A549 (cell line): ENCODE data around the gene CCDC183. TPM values are rescaled to one million over a fixed set of nuclear protein-coding genes. Genes with fewer than 3 reads are reported as not detected.
A peak's percentile ranks its signal among the peaks of the same experiment; 100 is the strongest.

ENCODE experiments used
- ATAC-seq, 2 experiments: fragments of 200-7000 bp in 1 of 2; fragments of >200 bp in 1 of 2; cut with Nextera tagmentation in 1 of 2; cut with Tn5 transposase in 1 of 2; 3 replicates each; pipeline versions ENCODE4 v1.8.0 to v1.9.1; 2018 to 2020; ENCODE audit warnings: mild to moderate bottlenecking in 1 of 2, moderate library complexity in 1 of 2
- CTCF ChIA-PET: fragments of 300-600 bp; sonication (Branson Sonifier 250); formaldehyde crosslinking; extraction: SDS; loops from one replicate; lab custom pipeline; 2021; ENCODE audit warnings: antibody characterized with exemption, inconsistent platforms; lab: Yijun Ruan, JAX
- POLR2A ChIA-PET: fragments of 350-600 bp; formaldehyde crosslinking; extraction: SDS; loops from one replicate; lab custom pipeline; 2021; ENCODE audit warnings: antibody characterized with exemption, inconsistent platforms; lab: Yijun Ruan, JAX
- DNase-seq, 2 experiments: peaks; one replicate each; pipeline versions ENCODE4 v3.0.0 to v3.0.0-alpha.2; 2011 to 2016; ENCODE audit warnings: low read depth in 1 of 2, low spot score in 1 of 2
- FAIRE-seq: peaks from 2 replicates; lab custom pipeline; 2011; peaks lifted over from hg19 to GRCh38; lab: Jason Lieb, UNC
- H3K27ac ChIP-seq, 2 experiments: fragments of >200 bp; sonication (Bioruptor Twin); formaldehyde crosslinking; 3 replicates each; pipeline ENCODE4 v1.5.1; 2016 to 2017
- H3K4me1 ChIP-seq: fragments of >200 bp; sonication (Bioruptor Twin); formaldehyde crosslinking; 3 replicates; pipeline ENCODE4 v1.6.1; 2016
- H3K4me2 ChIP-seq: fragments of >200 bp; sonication (Bioruptor Twin); formaldehyde crosslinking; 3 replicates; pipeline ENCODE4 v1.6.1; 2016
- H3K4me3 ChIP-seq: fragments of >200 bp; sonication (Bioruptor Twin); formaldehyde crosslinking; 3 replicates; pipeline ENCODE4 v1.5.1; 2016
- H3K9me3 ChIP-seq: fragments of >200 bp; sonication (Bioruptor Twin); formaldehyde crosslinking; 3 replicates; pipeline ENCODE4 v1.6.1; 2016
- CBX2 ChIP-seq: fragments of 200-600 bp; sonication (generic); IDR thresholded peaks from 2 replicates; pipeline ENCODE4 v1.6.1; 2016; ENCODE audit warnings: low read depth, mild to moderate bottlenecking, borderline replicate concordance
- CBX8 ChIP-seq: fragments of 200-600 bp; sonication (generic); IDR thresholded peaks from 2 replicates; pipeline ENCODE4 v1.6.1; 2016
- CEBPB ChIP-seq, 2 experiments: fragments of >200 bp in 1 of 2; sonication (Bioruptor Twin) in 1 of 2; formaldehyde crosslinking in 1 of 2; IDR thresholded peaks; 2 replicates each; pipeline ENCODE4 v1.6.1; 2012 to 2016
- EHMT2 ChIP-seq: fragments of 200-600 bp; sonication (generic); IDR thresholded peaks from 2 replicates; pipeline ENCODE4 v1.6.1; 2016; ENCODE audit warnings: antibody characterized with exemption, low read depth, mild to moderate bottlenecking, moderate library complexity
- ELK1 ChIP-seq: fragments of 150-350 bp; IDR thresholded peaks from 2 replicates; pipeline ENCODE4 v1.6.1; 2014; ENCODE audit warnings: low read depth, mild to moderate bottlenecking, low read length
- EP300 ChIP-seq, 2 experiments: fragments of >200 bp; sonication (Bioruptor Twin); formaldehyde crosslinking; IDR thresholded peaks; 2 replicates in 1 of 2; 3 replicates in 1 of 2; pipeline ENCODE4 v1.6.1; 2016 to 2017
- GATA3 ChIP-seq: IDR thresholded peaks from 2 replicates; pipeline ENCODE4 v1.6.1; 2012; ENCODE audit warnings: borderline replicate concordance
- HDAC2 ChIP-seq: fragments of 200-600 bp; sonication (generic); IDR thresholded peaks from 2 replicates; pipeline ENCODE4 v1.6.1; 2016
- HEYL ChIP-seq: fragments of 250-450 bp; sonication (Bioruptor Pico); IDR thresholded peaks from 2 replicates; pipeline ENCODE4 v1.8.0; 2021; ENCODE audit warnings: mild to moderate bottlenecking, moderate library complexity
- HOXB13 ChIP-seq: fragments of 250-450 bp; sonication (Bioruptor Pico); IDR thresholded peaks from 2 replicates; pipeline ENCODE4 v1.5.0; 2020; ENCODE audit warnings: low read depth, mild to moderate bottlenecking, moderate library complexity
- JUN ChIP-seq, 2 experiments: fragments of >200 bp; sonication (Bioruptor Twin); formaldehyde crosslinking; IDR thresholded peaks; 2 replicates in 1 of 2; 3 replicates in 1 of 2; pipeline ENCODE4 v1.6.1; 2016 to 2017
- KDM1A ChIP-seq: fragments of 200-600 bp; sonication (generic); IDR thresholded peaks from 2 replicates; pipeline ENCODE4 v1.6.1; 2016; ENCODE audit warnings: low read depth, mild to moderate bottlenecking
- KDM5A ChIP-seq: fragments of 200-600 bp; sonication (generic); IDR thresholded peaks from 2 replicates; pipeline ENCODE4 v1.6.1; 2016; ENCODE audit warnings: antibody characterized with exemption, mild to moderate bottlenecking
- MAFK ChIP-seq: fragments of 450-650 bp; IDR thresholded peaks from 2 replicates; pipeline ENCODE4 v1.6.1; 2014; ENCODE audit not compliant: partially characterized antibody
- MAZ ChIP-seq: fragments of 150-350 bp; IDR thresholded peaks from 2 replicates; pipeline ENCODE4 v1.6.1; 2014; ENCODE audit warnings: antibody characterized with exemption, low read depth, low read length, borderline replicate concordance
- NFE2L2 ChIP-seq: fragments of 150-350 bp; conservative IDR thresholded peaks from 2 replicates; pipeline ENCODE4 v1.6.1; 2014; ENCODE audit warnings: low read length
- POLR2A ChIP-seq: IDR thresholded peaks from 2 replicates; pipeline ENCODE4 v1.6.1; 2012; ENCODE audit warnings: mild to moderate bottlenecking, low read length
- POLR2AphosphoS2 ChIP-seq: conservative IDR thresholded peaks from 2 replicates; pipeline ENCODE4 v1.6.1; 2012; ENCODE audit warnings: low read length, improper control_type of control experiment, inconsistent platforms
- RAD21 ChIP-seq, 2 experiments: fragments of >200 bp in 1 of 2; sonication (Bioruptor Twin) in 1 of 2; formaldehyde crosslinking in 1 of 2; IDR thresholded peaks in 1 of 2; conservative IDR thresholded peaks in 1 of 2; 2 replicates in 1 of 2; 3 replicates in 1 of 2; pipeline ENCODE4 v1.6.1; 2012 to 2018; ENCODE audit warnings: inconsistent platforms in 1 of 2
- RCOR1 ChIP-seq: fragments of 150-350 bp; IDR thresholded peaks from 2 replicates; pipeline ENCODE4 v1.6.1; 2014; ENCODE audit warnings: antibody characterized with exemption, low read length, low read depth
- RFX5 ChIP-seq: fragments of 450-650 bp; IDR thresholded peaks from 2 replicates; pipeline ENCODE4 v1.7.1; 2014; ENCODE audit warnings: antibody characterized with exemption, mild to moderate bottlenecking, moderate library complexity
- TFCP2L1 ChIP-seq: fragments of 250-450 bp; sonication (Bioruptor Pico); IDR thresholded peaks from 2 replicates; pipeline ENCODE4 v1.5.0; 2021; ENCODE audit warnings: mild to moderate bottlenecking
- TP53 ChIP-seq: fragments of 250-450 bp; sonication (Bioruptor Pico); IDR thresholded peaks from 2 replicates; pipeline ENCODE4 v1.5.0; 2021; ENCODE audit warnings: mild to moderate bottlenecking, moderate library complexity
- ZFP36 ChIP-seq: fragments of 450-650 bp; IDR thresholded peaks from 2 replicates; pipeline ENCODE4 v1.6.1; 2014; ENCODE audit warnings: borderline replicate concordance; ENCODE audit not compliant: partially characterized antibody
- ZNF302 ChIP-seq: fragments of 250-450 bp; sonication (Bioruptor Pico); IDR thresholded peaks from 2 replicates; pipeline ENCODE4 v1.9.0; 2021; ENCODE audit warnings: inconsistent platforms, mild to moderate bottlenecking, moderate library complexity
- WGBS: methylation state at CpG from one replicate; pipeline ENCODE4 v1.1.6; 2017; ENCODE audit errors: missing lambda C conversion rate; 5-methylcytosine and 5-hydroxymethylcytosine counted together
- polyA plus RNA-seq, 4 experiments: library from polyadenylated mRNA; depleted of rRNA in 3 of 4; stranded (reverse); fragments of >200 nt; fragmentation: RNase III in 1 of 4; extraction: RNeasy Plus Mini Kit Qiagen cat#74134 plus additional on column Dnase treatment in 1 of 4; gene quantifications; 2 replicates in 3 of 4; 3 replicates in 1 of 4; pipeline ENCODE4 v1.2.3, GENCODE V29; 2011 to 2017
- TF ChIP-seq, protein P1 (sequence below): fragments of 450-650 bp; IDR thresholded peaks from 2 replicates; pipeline ENCODE4 v1.6.1; 2014; ENCODE audit warnings: antibody characterized with exemption
- TF ChIP-seq, protein P2 (sequence below): fragments of 250-450 bp; sonication (Bioruptor Pico); IDR thresholded peaks from 2 replicates; pipeline ENCODE4 v1.5.0; 2021; ENCODE audit warnings: mild to moderate bottlenecking, moderate library complexity, borderline replicate concordance
- TF ChIP-seq, protein P3 (sequence below): IDR thresholded peaks from 2 replicates; pipeline ENCODE4 v1.6.1; 2012
- TF ChIP-seq, protein P4 (sequence below): IDR thresholded peaks from 2 replicates; pipeline ENCODE4 v1.6.1; 2012

Gene CCDC183
- polyA plus RNA-seq, 2 of the 4 experiments (the other 2 are of a cell fraction), result 0.90 to 1.4 TPM

DNA sequence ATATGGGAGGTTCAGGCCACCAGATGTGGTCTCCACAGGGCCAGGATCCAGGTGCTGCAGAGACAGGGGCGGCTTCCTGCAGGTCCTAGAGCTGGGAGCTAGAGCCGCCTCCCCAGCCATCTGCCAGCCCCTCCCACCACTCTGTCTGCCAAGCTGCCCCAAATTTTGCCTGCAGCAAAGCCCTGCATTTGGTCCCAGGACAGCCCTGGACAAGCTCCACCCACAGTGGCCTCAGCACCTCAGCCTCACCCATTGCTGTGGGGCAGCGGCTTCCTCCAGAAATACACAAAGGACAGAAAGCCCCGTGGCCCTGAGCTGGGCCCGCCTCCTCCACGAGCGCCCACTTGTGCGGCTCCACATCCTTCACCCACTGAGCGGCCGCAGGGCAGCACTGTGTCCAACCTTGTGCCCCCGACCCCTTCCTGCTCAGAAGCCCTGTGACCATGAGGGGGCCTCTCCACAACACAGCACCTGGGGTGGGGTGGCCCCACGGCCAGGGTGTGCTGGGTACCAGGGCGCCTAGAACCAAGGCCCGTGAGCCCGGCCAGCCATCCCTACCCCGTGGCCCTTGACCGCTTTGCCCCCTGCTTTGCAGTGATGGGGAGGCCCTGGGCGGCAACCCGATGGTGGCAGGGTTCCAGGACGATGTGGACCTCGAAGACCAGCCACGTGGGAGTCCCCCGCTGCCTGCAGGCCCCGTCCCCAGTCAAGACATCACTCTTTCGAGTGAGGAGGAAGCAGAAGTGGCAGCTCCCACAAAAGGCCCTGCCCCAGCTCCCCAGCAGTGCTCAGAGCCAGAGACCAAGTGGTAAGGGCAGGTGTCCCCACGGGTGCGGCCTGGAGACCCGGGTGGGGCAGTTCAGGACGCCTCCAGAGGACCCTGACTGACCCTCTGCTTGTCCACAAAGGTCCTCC is 42.4 kb downstream of the CCDC183 start:
- 0 out of 6 replicates have a peak overlapping the region, but pooled peaks of 1 of the 2 experiments have one; percentile 90 for H3K27ac ChIP-seq
- DNase-seq (no peak), ATAC-seq (no peak), FAIRE-seq (no peak)
- POLR2A ChIA-PET, result no interaction called here
- H3K9me3 ChIP-seq, result no peaks in the 10 kb centered on the region
- CTCF ChIA-PET, result interaction anchor here (1.1 to 3.2 kb wide), 6 partner anchors 9 to 197 kb away, joined by 3 to 13 read pairs (median 8); no protein-coding TSS in a partner anchor
- H3K4me2 ChIP-seq, result no peak overlapping the region
- H3K4me3 ChIP-seq, result no peak overlapping the region
- H3K4me1 ChIP-seq, result peaks cover 51% of the 10 kb centered on the region
- WGBS, result 96% methylated on average over 13 of the region's 29 CpGs
- TF ChIP-seq KDM5A (no peak), HOXB13 (CRISPR knock-in tag) (no peak), KDM1A (no peak), POLR2AphosphoS2 (no peak), ELK1 (no peak), HDAC2 (no peak), EP300 (IDR thresholded peaks at IDR 0.05) (no peak), MAZ (no peak), NFE2L2 (no peak), HEYL (CRISPR knock-in tag) (no peak), CBX2 (no peak), ZFP36 (no peak), CBX8 (no peak), RCOR1 (no peak), CEBPB (IDR thresholded peaks at IDR 0.05) (no peak), RFX5 (no peak)
- TF ChIP-seq, protein P1, sequence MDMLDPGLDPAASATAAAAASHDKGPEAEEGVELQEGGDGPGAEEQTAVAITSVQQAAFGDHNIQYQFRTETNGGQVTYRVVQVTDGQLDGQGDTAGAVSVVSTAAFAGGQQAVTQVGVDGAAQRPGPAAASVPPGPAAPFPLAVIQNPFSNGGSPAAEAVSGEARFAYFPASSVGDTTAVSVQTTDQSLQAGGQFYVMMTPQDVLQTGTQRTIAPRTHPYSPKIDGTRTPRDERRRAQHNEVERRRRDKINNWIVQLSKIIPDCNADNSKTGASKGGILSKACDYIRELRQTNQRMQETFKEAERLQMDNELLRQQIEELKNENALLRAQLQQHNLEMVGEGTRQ, result no peak

DNA sequence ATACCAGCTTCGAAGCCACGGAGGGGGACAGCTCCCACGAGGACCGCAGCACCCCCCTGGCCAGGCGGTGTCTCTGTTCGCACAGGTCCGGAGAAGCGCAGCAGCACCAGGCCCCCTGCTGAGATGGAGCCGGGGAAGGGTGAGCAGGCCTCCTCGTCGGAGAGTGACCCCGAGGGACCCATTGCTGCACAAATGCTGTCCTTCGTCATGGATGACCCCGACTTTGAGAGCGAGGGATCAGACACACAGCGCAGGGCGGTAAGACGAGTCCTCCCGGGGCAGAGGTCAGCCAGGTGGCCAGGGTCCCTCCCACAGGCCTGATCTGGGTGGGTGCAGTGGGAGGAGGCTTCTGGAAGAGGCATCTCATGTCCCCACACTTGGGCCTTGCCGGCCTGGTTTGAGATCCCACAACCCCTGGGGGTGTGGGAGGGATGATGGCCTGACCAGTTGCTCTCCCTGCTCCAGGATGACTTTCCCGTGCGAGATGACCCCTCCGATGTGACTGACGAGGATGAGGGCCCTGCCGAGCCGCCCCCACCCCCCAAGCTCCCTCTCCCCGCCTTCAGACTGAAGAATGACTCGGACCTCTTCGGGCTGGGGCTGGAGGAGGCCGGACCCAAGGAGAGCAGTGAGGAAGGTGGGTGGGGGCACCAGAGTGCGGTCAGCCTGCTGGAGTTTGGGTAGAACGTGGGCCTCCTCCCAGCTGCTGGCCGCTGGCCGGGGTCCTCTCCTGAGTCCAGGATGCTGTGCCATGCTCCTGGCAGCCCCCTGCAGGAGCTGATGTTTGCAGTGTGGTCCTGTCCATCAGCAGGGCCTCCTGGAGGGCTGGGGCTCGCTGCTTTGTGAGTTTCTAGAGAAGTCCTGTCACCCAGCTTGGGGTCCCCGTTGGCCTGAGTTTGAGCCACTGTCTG is 43.3 kb downstream of the CCDC183 start:
- H3K9me3 ChIP-seq, result no peaks in the 10 kb centered on the region
- POLR2A ChIA-PET, result interaction anchor here (1.0 kb wide), 1 partner anchor 32 kb away, joined by 3 read pairs; no protein-coding TSS in a partner anchor
- ATAC-seq (no peak), DNase-seq (no peak), FAIRE-seq (no peak)
- no peak overlapping the region for H3K4me3 ChIP-seq
- CTCF ChIA-PET, result interaction anchor here (1.0 to 3.2 kb wide), 10 partner anchors 8 to 196 kb away, joined by 3 to 13 read pairs (median 4); no protein-coding TSS in a partner anchor
- 74% methylated on average over 26 of the region's 36 CpGs for WGBS
- peaks cover 56% of the 10 kb centered on the region for H3K4me1 ChIP-seq
- peak overlapping the region; percentile 10; the same call in 2 of the 3 replicates for H3K4me2 ChIP-seq
- TF ChIP-seq, protein P2, sequence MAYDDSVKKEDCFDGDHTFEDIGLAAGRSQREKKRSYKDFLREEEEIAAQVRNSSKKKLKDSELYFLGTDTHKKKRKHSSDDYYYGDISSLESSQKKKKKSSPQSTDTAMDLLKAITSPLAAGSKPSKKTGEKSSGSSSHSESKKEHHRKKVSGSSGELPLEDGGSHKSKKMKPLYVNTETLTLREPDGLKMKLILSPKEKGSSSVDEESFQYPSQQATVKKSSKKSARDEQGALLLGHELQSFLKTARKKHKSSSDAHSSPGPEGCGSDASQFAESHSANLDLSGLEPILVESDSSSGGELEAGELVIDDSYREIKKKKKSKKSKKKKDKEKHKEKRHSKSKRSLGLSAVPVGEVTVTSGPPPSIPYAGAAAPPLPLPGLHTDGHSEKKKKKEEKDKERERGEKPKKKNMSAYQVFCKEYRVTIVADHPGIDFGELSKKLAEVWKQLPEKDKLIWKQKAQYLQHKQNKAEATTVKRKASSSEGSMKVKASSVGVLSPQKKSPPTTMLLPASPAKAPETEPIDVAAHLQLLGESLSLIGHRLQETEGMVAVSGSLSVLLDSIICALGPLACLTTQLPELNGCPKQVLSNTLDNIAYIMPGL, result no peak
- TF ChIP-seq GATA3 (no peak), RAD21 (conservative IDR thresholded peaks at IDR 0.05 in 1 of 2, IDR thresholded peaks at IDR 0.05 in 1 of 2) (no peak), ZNF302 (CRISPR knock-in tag) (no peak), EHMT2 (no peak), RFX5 (no peak), JUN (IDR thresholded peaks at IDR 0.05) (no peak; a peak in 1 of 5 replicates), KDM1A (no peak), MAFK (no peak), HDAC2 (no peak), POLR2A (no peak), TFCP2L1 (CRISPR knock-in tag) (no peak), TP53 (CRISPR knock-in tag) (no peak)
- TF ChIP-seq, protein P3, sequence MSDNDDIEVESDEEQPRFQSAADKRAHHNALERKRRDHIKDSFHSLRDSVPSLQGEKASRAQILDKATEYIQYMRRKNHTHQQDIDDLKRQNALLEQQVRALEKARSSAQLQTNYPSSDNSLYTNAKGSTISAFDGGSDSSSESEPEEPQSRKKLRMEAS, result no peak
- TF ChIP-seq, protein P4, sequence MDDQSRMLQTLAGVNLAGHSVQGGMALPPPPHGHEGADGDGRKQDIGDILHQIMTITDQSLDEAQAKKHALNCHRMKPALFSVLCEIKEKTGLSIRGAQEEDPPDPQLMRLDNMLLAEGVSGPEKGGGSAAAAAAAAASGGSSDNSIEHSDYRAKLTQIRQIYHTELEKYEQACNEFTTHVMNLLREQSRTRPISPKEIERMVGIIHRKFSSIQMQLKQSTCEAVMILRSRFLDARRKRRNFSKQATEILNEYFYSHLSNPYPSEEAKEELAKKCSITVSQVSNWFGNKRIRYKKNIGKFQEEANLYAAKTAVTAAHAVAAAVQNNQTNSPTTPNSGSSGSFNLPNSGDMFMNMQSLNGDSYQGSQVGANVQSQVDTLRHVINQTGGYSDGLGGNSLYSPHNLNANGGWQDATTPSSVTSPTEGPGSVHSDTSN, result no peak
- peak overlapping the region in 1 of 2 experiments; percentile 90; a peak in 2 of 6 replicates for H3K27ac ChIP-seq
